ENCODE measurements around the gene ANKS3.
A peak's percentile ranks its signal among the peaks of the same experiment; 100 is the strongest.
"Not testable (repeated sequence)": the region's sequence is repeated elsewhere in the genome, so short reads cannot be mapped to it uniquely, and the experiment has no call there.

Gene ANKS3

DNA sequence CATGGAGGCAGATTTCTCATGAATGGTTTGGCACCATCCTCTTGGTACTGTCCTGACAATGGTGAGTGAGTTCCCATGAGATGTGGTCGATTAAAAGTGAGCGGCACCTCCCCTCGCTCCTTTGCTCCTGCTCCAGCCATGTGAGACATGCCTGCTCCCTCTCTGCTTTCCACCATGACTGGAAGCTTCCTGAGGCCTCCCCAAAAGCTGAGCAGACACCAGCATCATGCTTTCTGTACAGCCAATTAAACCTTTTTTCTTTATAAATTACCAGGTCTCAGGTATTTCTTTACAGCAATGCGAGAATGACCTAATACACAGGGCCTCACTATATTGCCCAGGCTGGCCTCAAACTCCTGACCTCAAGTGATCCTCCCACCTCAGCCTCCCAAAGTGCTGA, 20.8 kb upstream of the ANKS3 start:
- DNase-seq = no peak

DNA sequence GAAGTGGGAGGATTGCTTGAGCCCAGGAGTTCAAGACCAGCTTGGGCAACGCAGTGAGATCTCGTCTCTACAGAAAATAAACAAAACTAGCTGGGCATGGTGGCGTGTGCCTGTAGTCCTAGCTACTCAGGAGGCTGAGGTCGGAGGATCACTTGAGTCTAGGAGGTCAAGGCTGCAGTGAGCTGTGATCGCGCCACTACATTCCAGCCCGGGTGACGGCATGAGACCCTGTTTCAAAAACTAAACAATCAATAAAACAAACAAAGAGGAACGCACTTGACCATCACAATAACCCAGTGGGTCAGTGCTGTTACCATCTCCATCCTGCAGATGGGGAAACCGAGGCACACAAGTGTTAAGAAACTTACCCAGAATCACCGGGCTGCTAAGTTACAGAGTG, 19.2 kb upstream of the ANKS3 start:
- no peak for DNase-seq

DNA sequence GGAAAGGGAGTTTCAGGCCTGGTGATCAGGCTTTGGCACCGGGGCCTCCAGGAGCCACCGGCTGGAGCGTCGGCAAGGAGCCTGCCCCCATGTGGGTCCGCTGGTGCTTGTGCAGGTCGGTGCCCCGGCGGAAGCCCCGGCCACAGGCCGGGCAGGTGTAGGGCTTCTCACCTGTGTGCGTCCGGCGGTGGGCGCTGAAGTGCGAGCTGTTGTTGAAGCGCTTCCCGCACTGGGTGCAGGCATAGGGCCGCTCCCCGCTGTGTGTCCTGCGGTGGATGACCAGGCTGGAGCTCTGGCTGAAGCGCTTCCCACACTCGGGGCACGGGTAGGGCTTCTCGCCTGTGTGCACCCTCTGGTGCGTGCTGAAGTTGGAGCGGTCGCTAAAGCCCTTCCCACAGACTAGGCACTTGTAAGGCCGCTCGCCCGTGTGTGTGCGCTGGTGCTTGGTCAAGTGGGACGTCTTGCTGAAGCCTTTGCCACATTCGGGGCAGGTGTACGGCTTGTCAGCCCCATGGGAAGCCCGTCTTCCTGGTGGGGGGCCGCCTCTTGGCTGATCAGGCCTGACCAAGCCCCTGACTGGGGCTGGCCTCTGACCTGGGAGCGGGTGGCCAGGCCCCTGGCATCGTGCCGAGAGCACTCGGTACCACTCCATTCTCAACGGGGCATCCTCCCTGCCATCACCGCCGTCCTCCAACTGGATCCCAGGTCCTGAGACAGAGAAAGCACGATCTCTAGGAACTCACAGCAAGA, 18.5 kb upstream of the ANKS3 start:
- no peak for DNase-seq

DNA sequence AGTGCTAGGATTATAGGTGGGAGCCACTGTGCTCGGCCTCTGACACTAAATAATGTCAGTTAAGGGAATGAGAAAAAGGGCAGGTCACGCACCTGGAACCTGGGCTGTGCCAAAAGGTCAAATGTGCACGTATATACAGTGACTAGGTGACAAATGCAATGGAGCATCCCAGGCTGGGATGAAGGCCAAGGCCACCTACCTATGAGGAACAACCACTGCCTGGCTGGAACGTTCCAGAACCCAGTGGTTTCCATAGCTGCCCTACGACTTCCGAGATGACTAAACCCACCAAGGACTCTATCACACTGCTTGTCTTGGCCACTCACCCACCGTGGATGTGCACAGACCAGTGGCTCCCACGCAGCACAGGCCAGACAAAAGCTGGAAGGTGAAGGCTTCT, 16.8 kb upstream of the ANKS3 start:
- no peak for DNase-seq

DNA sequence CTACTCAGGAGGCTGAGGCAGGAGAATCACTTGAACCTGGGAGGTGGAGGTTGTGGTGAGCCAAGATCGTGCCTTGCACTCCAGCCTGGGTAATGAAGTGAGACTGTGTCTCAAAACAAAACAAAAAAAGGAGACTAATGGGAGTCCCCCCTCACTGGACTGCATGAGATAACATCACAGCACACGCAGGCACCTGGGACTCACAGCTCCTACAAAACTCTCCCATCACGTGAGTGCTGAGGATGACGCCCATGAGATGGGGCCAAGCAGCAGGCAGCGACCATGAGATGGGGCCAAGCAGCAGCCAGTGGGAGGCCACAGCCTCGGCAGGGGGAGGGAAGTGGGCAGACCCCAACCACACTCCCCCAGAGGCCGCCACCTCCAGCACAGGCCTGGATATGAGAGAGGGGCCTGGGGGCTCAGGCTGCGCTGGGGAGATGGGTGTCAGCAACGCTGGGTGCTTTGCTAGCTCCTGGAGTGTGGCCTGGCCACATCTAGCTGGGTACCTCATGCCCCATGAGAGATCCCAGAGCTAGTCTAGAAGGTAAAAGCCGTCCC, 15.7 kb upstream of the ANKS3 start:
- DNase-seq = no peak

DNA sequence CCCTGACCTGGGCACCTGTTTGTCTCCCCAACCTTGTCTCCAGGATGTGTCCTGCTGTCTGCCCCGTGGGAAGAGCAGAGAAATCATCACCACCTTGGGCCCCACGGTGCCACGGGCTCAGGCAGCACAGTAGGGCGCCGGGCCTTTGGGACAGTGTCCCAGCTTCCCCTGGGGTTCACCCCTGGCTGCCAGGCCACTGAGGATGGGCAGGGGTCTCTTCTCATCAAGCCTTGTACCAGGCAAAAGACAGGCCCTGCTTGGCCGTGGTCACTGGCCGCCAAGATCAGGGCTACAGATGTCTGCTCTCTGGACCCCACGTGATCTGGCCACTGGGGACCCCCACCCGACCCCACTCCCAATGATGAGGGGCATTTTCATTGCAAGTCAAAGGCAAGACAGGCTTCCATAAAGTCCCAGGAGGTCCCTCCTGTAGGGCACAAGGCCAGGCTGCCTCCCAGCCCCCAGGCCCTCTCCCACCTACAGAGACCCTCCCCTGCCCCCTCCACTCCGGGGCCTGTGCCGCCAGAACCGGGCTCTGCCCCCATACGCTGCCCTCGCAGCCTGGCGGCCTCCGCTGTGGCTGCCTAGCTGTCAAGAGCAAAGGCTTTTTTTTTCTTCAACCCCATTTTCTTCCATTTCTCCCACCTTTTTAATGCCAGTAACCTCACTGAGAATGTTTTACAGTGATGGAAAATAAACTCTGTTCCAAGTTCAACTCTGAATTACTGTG, 14.8 kb upstream of the ANKS3 start:
- DNase-seq = no peak

DNA sequence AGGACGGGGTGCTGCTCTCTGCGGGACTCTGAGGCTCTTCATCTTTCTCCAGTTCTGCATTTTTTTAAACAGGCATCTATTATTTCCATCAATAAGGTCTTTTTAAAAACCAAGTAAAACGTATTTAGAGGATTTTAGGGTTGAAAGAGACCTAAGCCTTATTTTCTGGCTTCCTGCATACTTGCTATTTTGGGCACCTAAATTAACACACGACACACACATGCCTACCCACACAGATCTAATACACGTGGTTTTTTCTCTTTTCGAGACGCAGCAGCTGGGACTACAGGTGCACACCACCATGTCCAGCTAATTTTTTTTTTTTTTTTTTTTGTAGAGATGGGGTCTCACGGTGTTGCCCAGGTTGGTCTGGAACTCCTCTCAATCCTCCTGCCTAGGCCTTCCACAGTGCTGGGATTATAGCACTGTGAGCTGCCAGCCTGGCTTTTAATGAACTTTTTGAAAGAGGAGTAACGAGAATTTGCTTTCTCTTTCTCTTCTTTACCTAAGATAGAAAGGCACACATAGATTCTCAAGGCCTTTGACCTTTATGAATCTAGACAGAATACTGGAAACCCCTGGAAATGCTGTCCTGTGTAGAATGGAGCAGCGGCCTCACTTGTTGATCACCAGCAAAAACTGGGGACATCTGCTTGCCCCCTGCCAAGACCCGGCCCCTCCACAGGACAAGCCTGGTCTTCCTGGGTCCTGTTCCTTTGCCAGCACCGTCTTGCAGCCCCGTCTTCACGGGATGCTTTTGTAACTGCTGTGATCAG, 14.0 kb upstream of the ANKS3 start:
- DNase-seq = no peak

DNA sequence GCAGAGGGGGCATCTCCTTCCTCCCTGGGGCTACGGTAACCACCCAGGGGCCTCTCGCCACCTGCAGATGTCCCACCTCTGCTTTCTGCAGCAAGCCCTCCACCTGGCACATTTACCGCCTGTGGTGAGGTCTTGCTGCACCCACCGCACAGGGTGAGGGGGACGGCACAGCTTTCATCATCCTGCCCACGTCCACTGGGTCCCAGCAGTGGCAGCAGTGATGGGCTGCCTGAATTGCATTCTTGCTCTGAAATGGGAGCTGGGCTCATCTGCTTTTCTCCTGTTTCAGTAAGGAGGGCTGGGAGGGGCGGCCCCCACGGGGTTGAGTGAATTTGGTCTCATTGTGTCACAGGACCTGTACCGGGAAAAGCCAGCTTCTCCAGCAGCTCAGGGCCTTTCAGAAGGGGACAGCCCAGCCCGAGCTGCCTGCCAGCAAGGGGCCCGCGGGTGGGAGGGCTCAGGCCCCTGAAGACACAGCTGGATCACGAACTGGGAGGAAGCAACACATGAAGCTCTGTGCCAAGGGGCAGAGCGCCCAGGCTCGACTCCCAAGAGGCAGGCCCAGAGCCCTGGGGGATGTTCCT, 13.0 kb upstream of the ANKS3 start:
- DNase-seq = no peak

DNA sequence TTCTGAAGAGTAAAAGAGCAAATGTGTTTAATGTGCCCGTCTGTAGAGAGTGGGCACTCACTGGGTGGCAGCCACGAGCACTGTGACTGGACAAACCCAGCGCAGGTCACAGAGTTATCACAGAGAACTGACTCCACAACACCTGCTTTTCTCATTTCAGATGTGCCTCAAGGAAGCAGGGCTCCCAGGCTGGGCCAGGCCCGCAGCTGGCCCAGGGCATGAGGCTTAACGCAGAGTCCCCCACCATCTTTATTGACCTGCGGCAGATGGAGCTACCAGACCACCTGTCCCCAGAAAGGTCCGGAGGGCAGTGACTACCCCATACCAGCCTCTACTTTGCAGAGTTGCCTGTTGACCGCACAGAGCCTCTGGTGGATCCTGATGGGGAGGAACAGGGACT, 12.1 kb upstream of the ANKS3 start:
- no peak for DNase-seq

DNA sequence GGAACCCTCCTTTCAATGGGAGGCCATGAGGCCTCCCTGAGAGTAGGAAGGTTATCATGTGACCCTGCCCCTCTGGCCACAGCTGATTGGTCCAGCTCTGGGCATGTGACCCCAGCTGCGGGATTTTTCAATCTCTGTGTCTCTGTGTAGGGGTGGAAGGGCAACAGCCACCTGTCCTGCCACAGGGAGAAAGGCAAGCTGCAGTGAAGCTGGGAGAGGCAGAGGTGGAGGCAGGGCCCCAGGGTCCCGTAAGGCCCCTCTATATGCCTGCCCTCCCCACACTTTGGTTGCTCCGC, 11.2 kb upstream of the ANKS3 start:
- no peak for DNase-seq

DNA sequence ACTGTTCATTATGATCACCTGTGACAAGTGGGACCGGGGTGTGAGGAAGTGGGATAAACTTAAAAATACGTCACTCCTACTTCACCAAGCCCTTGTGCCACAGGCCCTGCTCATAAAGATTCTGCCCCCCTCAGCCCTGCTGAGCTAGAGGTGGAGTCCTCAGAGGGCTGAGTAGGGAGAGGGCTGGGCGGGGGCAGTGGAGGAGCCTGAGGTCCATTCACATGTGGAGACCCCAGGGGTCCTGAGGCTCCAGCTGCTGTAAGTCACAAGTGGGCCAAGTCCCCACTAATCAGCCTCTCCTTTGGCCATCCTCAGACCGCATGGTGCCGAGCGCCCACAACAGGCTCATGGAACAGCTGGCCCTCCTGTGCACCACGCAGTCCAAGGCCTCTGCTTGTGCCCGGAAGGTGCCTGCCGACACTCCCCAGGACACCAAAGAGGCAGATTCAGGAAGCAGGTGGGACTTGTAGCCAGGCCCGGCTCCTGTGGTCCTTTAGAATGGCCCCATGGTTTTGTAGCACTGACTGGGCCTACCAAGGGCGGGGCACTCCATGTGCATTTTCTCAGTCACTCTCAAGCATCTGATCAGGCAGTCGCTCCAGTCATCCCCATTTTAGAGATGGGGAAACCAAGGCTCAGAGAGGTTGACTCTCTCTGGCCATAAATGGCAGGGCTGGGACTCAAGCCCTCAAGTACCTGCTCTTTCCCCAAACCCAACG, 10.6 kb upstream of the ANKS3 start:
- DNase-seq = no peak

DNA sequence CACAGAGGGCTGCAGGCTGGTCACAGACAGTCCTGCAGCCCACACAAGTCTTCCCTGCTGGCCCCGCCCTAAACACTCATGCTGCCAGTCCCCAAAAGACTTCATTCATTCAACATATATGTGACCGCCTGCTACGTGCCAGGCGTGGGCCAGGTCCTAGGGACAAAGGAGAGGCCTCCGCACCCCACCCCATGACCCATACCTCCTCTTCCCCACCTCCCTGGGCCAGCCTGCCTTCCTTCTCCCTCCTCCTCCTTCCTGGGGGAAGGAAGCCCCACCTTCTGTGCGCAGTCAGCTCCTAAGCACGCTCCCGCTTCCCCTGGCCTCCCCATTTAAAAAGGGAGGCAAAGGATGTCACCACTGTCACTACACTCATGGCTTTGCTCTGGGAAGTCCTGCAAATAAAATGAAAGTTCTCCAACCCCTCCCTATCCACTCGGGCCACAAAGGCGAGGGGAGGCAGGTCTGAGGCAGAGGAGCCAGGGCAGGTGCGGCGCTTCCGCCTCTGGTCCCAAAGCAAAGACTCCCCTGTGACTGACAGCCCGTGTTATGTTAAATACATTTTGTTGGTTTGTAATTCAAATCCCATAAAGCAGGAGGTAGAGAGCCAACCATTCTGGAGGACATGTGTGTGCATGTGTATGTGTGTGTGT, 9.3 kb upstream of the ANKS3 start:
- DNase-seq = no peak

DNA sequence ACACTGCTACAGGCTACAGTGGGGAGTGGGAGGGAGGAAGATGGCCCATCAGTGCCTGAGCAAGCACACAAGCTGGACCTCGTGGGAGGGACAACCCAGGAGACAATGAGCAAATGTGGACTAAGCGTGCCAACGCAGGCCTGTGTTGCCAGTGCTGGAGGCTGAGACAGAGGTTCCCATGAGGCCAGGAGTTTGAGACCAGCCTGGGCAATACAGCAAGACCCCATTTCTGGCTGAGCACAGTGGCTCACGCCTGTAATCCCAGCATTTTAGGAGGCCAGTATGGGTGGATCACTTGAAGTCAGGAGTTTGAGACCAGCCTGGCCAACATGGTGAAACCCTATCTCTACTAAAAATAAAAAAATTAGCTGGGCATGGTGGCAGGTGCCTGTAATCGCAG, 4.3 kb upstream of the ANKS3 start:
- DNase-seq = not testable (repeated sequence)

DNA sequence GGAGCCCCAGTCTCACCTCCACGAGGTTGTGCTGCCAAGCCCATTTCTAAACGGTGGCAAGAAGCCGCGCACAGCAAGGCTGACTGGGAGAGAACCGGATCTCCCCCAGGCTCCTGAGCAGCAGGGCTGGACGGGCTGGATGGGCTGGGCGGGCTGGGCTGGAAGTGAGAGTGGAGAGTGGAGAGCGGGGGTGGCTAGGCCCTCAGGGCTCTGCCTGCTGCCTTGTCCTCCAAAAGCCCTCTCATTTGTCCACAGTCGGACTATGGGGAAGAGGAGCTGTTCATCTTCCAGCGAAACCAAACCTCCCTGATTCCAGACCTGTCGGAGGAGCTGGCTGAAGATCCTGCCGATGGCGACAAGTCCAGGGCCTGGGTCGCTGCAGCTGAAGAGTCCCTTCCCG, 3.5 kb upstream of the ANKS3 start:
- no peak for DNase-seq

DNA sequence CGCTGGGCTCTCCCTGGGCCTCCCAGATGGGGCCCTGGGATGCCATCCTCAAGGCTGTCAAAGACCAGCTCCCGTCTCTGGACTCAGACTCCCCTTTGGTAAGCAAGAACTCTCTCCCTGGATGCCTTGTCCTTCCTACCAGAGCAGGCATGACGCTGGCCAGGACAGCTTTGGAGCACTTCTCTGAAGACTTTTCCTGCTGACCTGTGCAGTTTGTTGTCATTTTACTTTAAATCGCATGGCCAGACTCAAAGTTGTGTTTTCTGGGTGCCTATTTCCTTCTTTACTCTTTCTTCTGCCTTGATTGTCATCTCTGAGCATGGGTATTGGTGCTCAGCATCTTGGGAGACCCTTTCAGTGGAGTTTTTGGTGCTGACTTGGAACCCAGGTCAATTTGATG, 2.5 kb upstream of the ANKS3 start:
- DNase-seq = no peak

DNA sequence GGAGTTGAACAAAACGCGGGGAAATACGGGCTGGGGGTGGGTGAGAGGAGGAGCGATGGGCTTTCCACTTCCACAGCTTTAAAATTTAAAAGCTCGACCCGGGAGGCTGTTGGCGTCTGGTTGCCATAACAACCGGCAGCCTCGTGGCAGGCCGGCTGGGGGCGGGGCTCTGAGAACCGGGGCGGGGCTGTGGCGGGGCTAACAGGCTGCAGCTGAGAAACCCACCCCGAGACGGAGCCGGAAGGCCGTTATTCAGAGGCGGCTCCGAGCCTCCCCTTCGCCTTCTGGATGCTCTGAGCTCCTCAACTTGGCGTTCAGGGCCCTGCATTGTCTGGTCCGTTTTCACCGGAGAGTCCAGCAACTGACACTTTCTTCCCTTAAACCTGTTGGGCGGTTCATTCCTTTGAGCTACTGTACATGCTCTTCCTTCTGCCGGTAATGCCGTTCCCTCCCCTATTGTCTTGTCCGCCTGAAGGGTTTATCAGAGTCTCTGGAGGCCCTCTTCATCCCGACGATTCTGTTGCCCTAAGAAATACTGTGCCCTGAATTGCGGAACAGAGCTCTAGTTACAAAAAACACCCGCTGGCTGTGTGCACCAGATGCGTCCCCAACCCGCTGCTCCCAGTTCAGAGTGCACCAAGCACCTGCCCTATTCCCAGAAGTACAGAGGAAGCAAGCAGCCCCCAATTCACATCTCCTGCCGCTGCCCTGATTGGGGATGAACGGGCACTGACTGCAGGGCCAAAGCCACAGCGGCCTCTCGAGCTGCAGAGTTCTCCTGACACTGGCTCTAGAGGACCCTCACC, 862 bp upstream of the ANKS3 start:
- peak; percentile 79 for DNase-seq

DNA sequence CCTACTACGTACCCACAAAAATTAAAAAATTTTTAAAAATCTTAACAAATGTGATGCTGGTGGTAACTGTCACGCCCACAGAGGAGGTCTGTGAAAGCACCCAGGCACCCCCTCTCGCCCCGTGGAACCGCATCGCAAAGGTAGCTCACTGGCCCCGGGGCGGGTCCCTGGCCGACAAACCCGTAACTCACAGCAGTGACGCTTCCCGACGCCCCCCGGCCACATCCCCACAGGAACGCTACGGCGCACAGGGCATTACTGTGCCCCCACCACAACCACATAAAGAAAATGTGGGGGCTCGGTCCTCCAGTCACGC, 366 bp downstream of the ANKS3 start:
- DNase-seq = no peak

DNA sequence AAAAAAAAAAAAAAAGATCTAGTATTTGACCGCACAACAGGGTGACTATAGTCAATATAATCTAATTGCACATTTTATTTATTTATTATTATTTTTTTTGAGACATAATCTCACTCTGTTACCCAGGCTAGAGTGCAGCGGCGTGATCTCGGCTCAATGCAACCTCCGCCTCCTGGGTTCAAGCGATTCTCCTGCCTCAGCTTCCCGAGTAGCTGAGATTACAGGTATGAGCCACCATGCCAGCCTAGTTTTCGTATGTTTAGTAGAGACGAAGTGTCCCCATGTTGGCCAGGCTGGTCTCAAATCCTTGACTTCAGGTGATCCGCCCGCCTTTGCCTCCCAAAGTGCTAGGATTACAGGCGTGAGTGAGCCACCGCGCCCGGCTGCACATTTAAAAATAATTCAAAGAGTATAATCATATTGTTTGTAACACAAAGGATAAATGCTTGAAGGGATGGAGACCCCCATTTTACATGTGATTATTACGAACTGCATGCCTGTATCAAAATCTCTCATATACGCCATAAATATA, 794 bp downstream of the ANKS3 start:
- DNase-seq = no peak

DNA sequence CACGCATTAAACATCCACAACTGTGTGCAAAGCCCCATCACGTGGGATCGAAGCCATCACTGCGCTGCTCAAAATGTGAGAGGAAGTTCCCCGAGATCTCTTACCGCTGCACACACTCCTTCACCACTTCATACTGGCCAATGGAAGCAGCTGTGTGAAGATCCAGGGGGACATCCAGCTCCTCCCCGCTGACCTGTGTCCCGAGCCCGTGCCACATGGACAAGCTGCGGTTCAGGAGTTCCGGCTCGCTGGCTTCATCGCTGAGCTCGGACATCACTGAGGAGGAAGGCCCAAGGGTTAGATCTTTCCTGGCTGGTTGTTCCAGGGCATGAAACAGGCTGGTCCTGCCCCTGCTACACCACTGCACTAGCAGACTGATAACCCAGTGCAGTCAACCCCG, 4.2 kb downstream of the ANKS3 start:
- no peak for DNase-seq

DNA sequence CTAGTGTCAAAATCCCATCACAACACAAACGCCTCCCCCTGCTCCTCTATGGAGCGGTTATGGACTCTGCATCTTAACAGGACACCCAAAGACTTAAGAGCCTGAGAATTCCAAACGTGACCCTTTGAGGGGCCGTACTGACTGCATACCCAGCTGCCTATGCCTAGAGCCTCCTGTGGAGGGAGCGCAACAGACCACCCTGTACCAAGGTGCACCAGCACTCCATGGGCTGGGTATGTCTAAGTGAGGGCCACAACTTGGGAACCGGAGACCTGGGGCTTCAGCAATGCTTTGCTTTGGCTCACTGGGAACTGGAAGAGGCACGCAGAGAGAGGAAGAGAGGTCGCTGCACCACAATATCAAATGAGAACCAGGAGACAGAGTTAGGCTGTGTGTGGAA, 5.4 kb downstream of the ANKS3 start:
- no peak for DNase-seq

DNA sequence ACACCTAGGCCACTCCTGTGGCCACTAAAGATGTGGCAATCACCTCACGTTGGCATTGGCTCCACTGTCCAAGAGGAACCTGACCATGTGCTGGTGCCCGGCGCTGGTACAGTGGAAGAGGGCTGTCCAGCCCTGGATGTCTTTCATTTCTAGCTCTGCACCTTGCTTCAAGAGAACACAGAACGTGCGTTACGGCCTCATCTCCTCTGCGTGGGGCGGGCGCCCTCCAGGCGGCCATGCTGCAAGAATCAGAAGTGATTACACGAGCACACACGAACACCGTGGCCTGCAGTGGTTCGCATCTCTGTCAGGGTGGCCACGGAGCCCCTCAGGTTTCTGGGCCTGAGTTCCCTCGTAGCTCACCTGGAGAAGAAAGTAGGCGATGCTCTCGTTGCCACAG, 7.5 kb downstream of the ANKS3 start:
- DNase-seq = no peak

All from NCI-H1436 (cell line).